ENCODE results near the gene TBX4. TPM values are rescaled to one million over a fixed set of nuclear protein-coding genes. Genes with fewer than 3 reads are reported as not detected.
"Not testable (repeated sequence)": the region's sequence is repeated elsewhere in the genome, so short reads cannot be mapped to it uniquely, and the experiment has no call there.

TBX4 gene
- total RNA-seq, 2 donors from 2014 or later, result not detected

DNA sequence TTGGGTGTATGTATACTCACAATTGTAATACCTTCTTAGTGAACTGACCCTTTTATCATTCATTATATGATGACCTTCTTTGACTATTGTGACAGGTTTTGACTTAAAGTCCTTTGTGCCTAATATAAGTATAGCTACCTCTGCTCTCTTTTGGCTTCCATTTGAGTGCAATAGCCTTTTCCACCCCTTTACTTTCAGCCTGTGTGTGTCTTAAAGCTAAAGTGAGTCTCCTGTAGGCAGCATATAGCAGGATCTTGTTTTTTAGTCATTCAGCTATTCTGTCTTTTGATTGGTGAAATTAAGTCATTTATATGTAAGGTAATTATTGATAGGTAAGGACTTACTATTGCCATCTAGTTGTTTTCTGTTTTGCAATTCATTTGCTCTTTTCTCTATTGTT lies 15.9 kb upstream of the TBX4 start:
- H3K36me3 Mint-ChIP-seq (ENCODE audit: low read depth), result no peaks in the 10 kb centered on the region
- H3K4me3 Mint-ChIP-seq, result no peak overlapping the region
- H3K27me3 Mint-ChIP-seq, result peaks cover 47% of the 10 kb centered on the region
- no peak for ATAC-seq (replicated peaks)
- peaks cover 12% of the 10 kb centered on the region for H3K9me3 Mint-ChIP-seq
- no peak overlapping the region for H3K27ac Mint-ChIP-seq
- no peaks in the 10 kb centered on the region for H3K4me1 Mint-ChIP-seq

- Mint-ChIP-seq H3K4me3 (no peak overlapping the region), H3K27me3 (peaks cover 47% of the 10 kb centered on the region), H3K4me1 (no peaks in the 10 kb centered on the region), H3K9me3 (peaks cover 12% of the 10 kb centered on the region), H3K27ac (no peak overlapping the region), H3K36me3 (ENCODE audit: low read depth) (no peaks in the 10 kb centered on the region)
- ATAC-seq (replicated peaks), result no peak
These were observed 15.1 kb upstream of the TBX4 start for GRCh38 chr17:61436995-61437704.

GRCh38 chr17:61440697-61441096 lies 11.5 kb upstream of the TBX4 start:
- H3K36me3 Mint-ChIP-seq (ENCODE audit: low read depth), result no peaks in the 10 kb centered on the region
- ATAC-seq (replicated peaks), result peak; percentile 83
- no peaks in the 10 kb centered on the region for H3K4me1 Mint-ChIP-seq
- H3K4me3 Mint-ChIP-seq, result no peak overlapping the region
- H3K27me3 Mint-ChIP-seq, result peaks cover 51% of the 10 kb centered on the region
- peaks cover 12% of the 10 kb centered on the region for H3K9me3 Mint-ChIP-seq
- no peak overlapping the region for H3K27ac Mint-ChIP-seq

DNA sequence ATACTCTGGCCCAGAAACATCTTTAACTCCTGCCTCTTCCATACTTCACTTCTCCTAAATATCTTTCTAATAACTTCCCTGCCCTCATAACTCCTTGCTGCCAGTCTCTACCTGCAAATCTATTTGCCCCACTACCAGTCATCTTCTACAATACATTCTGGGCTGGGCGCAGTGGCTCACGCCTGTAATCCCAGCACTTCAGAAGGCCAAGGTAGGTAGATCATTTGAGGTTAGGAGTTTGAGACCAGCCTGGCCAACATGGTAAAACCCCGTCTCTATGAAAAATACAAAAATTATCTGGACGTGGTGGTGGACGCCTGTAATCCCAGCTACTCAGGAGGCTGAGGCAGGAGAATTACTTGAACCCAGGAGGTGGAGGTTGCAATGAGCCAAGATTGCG lies 10.7 kb upstream of the TBX4 start:
- Mint-ChIP-seq H3K27me3 (peaks cover 50% of the 10 kb centered on the region), H3K9me3 (peaks cover 12% of the 10 kb centered on the region)
- ATAC-seq (replicated peaks); H3K36me3 Mint-ChIP-seq (ENCODE audit: low read depth); H3K4me1 Mint-ChIP-seq; H3K4me3 Mint-ChIP-seq; H3K27ac Mint-ChIP-seq: not testable (repeated sequence)

DNA sequence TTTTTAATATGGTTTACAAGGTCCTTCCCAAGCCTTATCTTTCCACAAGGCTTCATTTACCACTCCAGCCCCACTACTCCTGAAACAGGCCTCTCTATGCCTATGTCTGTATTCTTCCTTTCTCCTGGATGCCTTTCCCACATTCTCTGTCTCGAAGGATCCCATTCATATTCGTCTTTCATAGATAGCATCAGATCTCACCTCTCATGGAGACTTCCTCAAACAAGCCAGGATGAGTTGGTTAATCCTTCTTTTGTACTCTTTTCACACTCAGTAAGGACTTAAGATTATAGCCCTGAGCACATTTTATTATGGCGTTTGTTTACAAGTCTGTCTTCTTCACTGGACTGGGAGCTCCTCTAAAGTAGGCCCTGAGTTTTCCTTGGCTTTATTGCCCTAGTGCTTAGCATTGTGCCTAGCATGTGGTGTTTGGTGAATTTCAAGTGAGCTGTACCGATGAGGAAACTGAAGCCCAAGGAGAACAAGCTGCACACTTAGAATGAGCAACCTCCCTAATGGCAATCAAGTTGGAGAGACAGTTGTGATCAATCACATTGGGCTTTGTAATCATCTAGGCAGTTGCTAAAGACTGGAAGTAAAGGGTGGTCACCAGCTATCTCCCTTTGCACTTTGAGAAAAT lies 10.0 kb upstream of the TBX4 start:
- no peak overlapping the region for H3K27ac Mint-ChIP-seq
- H3K4me1 Mint-ChIP-seq, result no peaks in the 10 kb centered on the region
- no peak for ATAC-seq (replicated peaks)
- no peaks in the 10 kb centered on the region for H3K36me3 Mint-ChIP-seq (ENCODE audit: low read depth)
- H3K9me3 Mint-ChIP-seq, result peaks cover 7% of the 10 kb centered on the region
- peaks cover 45% of the 10 kb centered on the region for H3K27me3 Mint-ChIP-seq
- H3K4me3 Mint-ChIP-seq, result no peak overlapping the region

- Mint-ChIP-seq H3K36me3 (ENCODE audit: low read depth) (no peaks in the 10 kb centered on the region), H3K4me1 (no peaks in the 10 kb centered on the region), H3K9me3 (peaks cover 3% of the 10 kb centered on the region), H3K27me3 (peaks cover 42% of the 10 kb centered on the region), H3K27ac (no peak overlapping the region), H3K4me3 (no peak overlapping the region)
- ATAC-seq (replicated peaks), result no peak
These were observed 9.2 kb upstream of the TBX4 start for GRCh38 chr17:61442878-61443474.

DNA sequence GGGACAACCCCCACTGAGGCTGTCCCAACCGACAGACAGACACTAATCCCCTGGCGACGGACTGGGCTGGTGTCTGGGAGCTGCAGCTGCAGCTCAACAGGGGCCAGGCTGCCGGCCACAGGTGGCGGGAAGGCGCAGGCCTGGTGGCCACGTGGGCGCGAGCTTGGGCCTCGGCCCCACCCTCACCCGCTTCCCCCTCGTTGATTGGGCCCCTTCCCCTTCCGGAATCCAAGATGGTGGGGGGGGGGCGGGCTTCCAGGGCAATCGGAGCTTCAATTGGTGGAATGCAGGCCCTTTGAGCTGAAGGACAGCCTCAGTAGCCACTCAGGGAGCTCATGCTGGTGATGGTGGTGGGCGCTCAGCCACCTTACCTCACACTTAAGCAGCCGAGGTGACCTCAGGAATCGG lies 8.7 kb upstream of the TBX4 start:
- Mint-ChIP-seq H3K4me3 (no peak overlapping the region), H3K27ac (no peak overlapping the region), H3K9me3 (peaks cover 3% of the 10 kb centered on the region), H3K36me3 (ENCODE audit: low read depth) (no peaks in the 10 kb centered on the region), H3K27me3 (peaks cover 44% of the 10 kb centered on the region), H3K4me1 (no peaks in the 10 kb centered on the region)
- no peak for ATAC-seq (replicated peaks)

DNA sequence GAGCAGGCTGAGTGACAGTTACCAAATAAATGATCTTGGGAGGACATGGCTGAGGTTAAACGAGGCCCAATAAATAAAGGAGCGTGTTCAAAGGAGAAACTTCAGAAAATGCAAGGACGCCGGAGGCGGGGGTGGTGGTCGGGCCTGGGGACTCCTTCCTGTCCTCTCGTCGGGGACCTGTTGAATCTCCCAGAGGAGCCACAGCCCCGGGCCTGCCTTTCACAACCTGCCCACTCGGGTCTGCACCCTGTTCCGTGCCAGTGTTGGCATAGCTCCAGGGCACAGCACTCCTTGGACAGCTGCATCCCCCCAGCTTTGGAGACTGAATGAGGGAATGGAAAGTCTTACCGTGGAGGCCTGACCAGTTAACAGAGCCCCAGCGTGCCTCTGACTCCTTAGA lies 8.1 kb upstream of the TBX4 start:
- Mint-ChIP-seq H3K36me3 (ENCODE audit: low read depth) (no peaks in the 10 kb centered on the region), H3K4me3 (no peak overlapping the region), H3K4me1 (no peaks in the 10 kb centered on the region), H3K27ac (no peak overlapping the region), H3K9me3 (peaks cover 1% of the 10 kb centered on the region), H3K27me3 (peaks cover 43% of the 10 kb centered on the region)
- no peak for ATAC-seq (replicated peaks)

DNA sequence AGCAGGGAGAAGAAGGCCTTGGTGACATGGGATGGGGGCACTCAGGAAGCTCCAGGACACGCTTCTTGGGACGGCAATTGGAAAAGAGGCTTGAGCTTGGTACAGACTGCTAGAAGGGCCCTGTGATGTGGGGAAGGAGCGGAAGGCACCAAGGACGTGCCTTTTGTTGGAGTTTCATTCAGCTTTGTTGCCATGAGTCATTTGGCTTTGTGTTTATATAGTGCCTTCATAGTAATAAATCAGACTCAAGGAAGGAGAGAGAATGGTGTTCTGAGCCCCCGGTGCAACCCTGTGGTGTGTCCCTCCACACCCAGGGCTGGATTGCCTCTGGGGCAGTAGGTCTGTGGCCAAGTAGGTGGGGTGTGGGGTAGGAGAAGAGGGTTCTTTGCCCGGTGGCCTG lies 7.4 kb upstream of the TBX4 start:
- no peaks in the 10 kb centered on the region for H3K36me3 Mint-ChIP-seq (ENCODE audit: low read depth)
- no peak overlapping the region for H3K27ac Mint-ChIP-seq
- H3K9me3 Mint-ChIP-seq, result no peaks in the 10 kb centered on the region
- no peak for ATAC-seq (replicated peaks)
- no peaks in the 10 kb centered on the region for H3K4me1 Mint-ChIP-seq
- H3K27me3 Mint-ChIP-seq, result peaks cover 43% of the 10 kb centered on the region
- no peak overlapping the region for H3K4me3 Mint-ChIP-seq

DNA sequence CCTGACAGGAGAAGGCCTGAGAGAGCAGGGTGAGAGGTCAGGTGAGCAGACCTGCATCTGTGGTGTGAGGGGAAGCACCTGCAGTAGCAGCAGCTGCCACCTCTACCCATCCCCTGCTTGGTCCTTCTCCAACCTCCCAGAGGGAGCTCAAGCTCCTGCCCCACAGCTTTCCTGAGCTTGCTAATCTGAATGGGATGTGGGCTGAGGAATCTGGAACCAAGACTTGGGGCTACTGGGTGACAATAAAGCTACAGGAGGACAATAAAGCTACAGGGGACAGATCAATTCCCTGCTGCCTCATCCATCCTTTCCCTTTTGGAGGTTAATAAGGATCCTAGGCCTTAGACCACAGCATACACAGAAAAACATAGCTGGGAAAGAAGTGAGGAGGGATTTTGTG lies 4.9 kb upstream of the TBX4 start:
- no peaks in the 10 kb centered on the region for H3K4me1 Mint-ChIP-seq
- H3K36me3 Mint-ChIP-seq (ENCODE audit: low read depth), result no peaks in the 10 kb centered on the region
- no peak overlapping the region for H3K4me3 Mint-ChIP-seq
- ATAC-seq (replicated peaks), result no peak
- no peak overlapping the region for H3K27ac Mint-ChIP-seq
- peaks cover 41% of the 10 kb centered on the region for H3K27me3 Mint-ChIP-seq
- H3K9me3 Mint-ChIP-seq, result no peaks in the 10 kb centered on the region

DNA sequence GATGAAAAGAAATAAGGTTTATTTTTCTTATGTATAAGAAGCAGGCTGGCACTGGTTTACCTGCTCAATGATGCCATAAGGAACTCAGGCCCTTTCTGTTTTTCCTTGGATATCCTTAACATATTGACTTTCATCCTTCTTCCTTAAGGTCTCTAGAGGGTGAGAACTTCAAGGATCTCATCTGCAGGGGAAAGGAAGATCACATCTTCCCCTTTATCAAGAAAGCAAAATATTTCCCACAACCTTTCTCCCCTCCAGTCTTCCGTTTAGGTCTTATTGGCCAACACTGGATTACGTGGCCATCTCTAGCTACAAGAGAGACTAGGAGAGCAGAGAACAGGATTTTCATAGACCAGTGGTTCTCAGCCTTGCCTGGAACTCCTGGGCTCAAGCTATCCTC lies 4.2 kb upstream of the TBX4 start:
- ATAC-seq (replicated peaks), result no peak
- Mint-ChIP-seq H3K9me3 (no peaks in the 10 kb centered on the region), H3K27ac (no peak overlapping the region), H3K4me3 (no peak overlapping the region), H3K4me1 (no peaks in the 10 kb centered on the region), H3K36me3 (ENCODE audit: low read depth) (no peaks in the 10 kb centered on the region), H3K27me3 (peaks cover 47% of the 10 kb centered on the region)

DNA sequence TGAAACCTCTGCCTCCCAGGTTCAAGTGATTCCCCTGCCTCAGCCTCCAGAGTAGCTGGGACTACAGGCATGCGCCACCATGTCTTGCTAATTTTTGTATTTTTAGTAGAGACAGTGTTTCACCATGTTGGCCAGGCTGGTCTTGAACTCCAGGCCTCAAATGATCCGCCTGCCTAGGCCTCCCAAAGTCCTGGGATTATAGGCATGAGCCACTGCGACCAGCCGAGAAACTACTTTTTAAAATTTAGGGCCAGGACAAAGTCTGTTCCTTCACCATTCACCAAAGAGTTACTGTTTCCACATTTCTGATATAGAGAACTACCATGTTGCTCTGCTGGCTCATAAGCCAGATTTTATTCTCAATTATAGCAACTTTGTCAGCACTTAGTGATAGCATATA lies 3.1 kb upstream of the TBX4 start:
- not testable (repeated sequence) for H3K27ac Mint-ChIP-seq; H3K4me3 Mint-ChIP-seq; H3K36me3 Mint-ChIP-seq (ENCODE audit: low read depth); H3K9me3 Mint-ChIP-seq; ATAC-seq (replicated peaks); H3K4me1 Mint-ChIP-seq
- H3K27me3 Mint-ChIP-seq, result peaks cover 53% of the 10 kb centered on the region

GRCh38 chr17:61449707-61450640 lies 2.2 kb upstream of the TBX4 start:
- H3K4me1 Mint-ChIP-seq, result peaks cover 5% of the 10 kb centered on the region
- no peak overlapping the region for H3K4me3 Mint-ChIP-seq
- no peak overlapping the region for H3K27ac Mint-ChIP-seq
- peaks cover 51% of the 10 kb centered on the region for H3K27me3 Mint-ChIP-seq
- H3K36me3 Mint-ChIP-seq (ENCODE audit: low read depth), result no peaks in the 10 kb centered on the region
- no peaks in the 10 kb centered on the region for H3K9me3 Mint-ChIP-seq
- no peak for ATAC-seq (replicated peaks)

GRCh38 chr17:61450641-61451537 lies 1.3 kb upstream of the TBX4 start:
- no peaks in the 10 kb centered on the region for H3K36me3 Mint-ChIP-seq (ENCODE audit: low read depth)
- no peak for ATAC-seq (replicated peaks)
- peaks cover 5% of the 10 kb centered on the region for H3K4me1 Mint-ChIP-seq
- peaks cover 54% of the 10 kb centered on the region for H3K27me3 Mint-ChIP-seq
- peak overlapping the region; percentile 51 for H3K4me3 Mint-ChIP-seq
- H3K9me3 Mint-ChIP-seq, result no peaks in the 10 kb centered on the region
- H3K27ac Mint-ChIP-seq, result no peak overlapping the region
